Measurements from ENCODE around the gene OPCML.

OPCML gene

GRCh38 chr11:133536198-133536597 is 3.9 kb upstream of the OPCML start:
- no peak for DNase-seq

- DNase-seq: no peak
Observed at GRCh38 chr11:133533205-133533604, 904 bp upstream of the OPCML start.

DNA sequence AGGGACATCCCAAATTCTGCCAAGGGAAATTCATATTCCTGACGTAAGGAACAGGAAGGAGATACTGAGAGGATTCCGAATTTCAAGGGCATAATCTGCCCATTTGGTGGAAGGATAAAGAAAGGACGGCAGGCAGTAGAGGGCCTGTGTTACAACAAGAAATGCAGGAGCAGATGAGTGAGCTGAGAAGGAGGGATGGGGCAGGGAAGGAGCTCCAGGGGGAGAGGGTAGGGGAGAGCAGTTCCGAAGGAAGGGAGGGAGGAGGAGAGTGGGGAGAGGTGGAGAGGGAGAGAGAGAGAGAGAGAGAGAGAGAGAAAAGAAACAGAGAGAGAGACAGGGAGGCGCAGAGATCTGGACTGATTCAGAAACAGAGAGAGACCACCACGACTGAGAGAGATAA is 843 bp downstream of the OPCML start:
- no peak for DNase-seq

- DNase-seq: no peak
Observed at GRCh38 chr11:133530501-133530835, 1.8 kb downstream of the OPCML start.

DNA sequence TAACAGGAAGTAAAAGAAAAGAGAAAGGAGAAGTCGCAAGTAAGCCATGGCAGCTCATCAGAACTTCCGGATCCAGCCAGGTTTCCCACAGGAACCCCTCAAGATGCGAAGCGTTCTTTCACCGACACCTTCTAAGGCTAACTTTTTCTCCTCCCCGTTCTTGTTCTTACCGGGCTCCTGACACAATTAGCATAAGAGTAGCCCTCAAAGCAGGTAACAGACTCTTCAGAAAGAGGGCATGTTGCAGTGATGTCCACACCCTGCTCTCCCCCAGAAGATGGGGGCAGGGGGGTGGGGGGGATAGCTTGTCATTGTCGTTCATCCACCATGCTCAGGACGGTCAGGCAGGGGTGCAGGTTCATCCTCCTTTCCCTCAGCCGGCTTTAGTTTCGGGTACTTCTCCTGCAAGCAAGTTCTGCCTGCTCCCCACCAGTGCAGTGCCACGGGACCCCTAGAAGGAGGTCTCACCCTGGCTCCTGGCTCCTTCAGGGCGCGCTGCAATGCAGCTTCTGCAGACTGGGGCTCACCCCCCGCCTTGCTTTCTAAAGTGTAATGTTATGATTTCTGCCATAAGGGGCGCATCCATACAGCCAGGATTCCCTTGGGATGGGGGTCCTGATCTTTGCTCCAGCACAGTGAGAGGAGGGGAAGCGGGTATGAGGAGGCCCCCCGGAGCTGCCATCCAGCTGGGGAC is 2.3 kb downstream of the OPCML start:
- DNase-seq: no peak

GRCh38 chr11:133526790-133527189 is 5.5 kb downstream of the OPCML start:
- no peak for DNase-seq

GRCh38 chr11:133525976-133526375 is 6.3 kb downstream of the OPCML start:
- DNase-seq: no peak

- DNase-seq: no peak
Observed at GRCh38 chr11:133524488-133524887, 7.8 kb downstream of the OPCML start.

DNA sequence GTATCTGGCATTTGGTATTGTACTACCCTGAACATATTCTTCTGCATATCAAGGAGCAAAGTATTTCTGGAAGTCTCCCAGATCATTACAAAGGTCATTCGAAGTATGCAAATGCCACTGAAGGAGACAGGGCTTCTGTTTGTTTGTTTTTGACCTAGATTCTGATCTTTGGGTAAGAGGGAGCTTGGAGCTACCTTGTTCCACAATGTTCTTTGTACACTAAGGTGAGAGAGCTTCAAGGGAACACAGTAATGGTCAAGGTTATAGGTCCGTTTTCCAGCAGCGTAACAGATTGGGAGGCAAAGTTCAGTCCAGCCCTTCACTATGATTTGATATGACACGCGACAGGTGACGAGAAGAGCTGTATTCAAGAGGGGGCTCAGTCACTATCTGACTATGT is 10.0 kb downstream of the OPCML start:
- no peak for DNase-seq

GRCh38 chr11:133521502-133521901 is 10.8 kb downstream of the OPCML start:
- no peak for DNase-seq

- no peak for DNase-seq
Observed at GRCh38 chr11:133520707-133521106, 11.6 kb downstream of the OPCML start.

- DNase-seq: no peak
Observed at GRCh38 chr11:133519560-133519959, 12.7 kb downstream of the OPCML start.

- no peak for DNase-seq
Observed at GRCh38 chr11:133518702-133519264, 13.5 kb downstream of the OPCML start.

GRCh38 chr11:133516845-133517244 is 15.5 kb downstream of the OPCML start:
- DNase-seq: no peak

GRCh38 chr11:133515107-133515506 is 17.2 kb downstream of the OPCML start:
- DNase-seq: peak; percentile 23

DNA sequence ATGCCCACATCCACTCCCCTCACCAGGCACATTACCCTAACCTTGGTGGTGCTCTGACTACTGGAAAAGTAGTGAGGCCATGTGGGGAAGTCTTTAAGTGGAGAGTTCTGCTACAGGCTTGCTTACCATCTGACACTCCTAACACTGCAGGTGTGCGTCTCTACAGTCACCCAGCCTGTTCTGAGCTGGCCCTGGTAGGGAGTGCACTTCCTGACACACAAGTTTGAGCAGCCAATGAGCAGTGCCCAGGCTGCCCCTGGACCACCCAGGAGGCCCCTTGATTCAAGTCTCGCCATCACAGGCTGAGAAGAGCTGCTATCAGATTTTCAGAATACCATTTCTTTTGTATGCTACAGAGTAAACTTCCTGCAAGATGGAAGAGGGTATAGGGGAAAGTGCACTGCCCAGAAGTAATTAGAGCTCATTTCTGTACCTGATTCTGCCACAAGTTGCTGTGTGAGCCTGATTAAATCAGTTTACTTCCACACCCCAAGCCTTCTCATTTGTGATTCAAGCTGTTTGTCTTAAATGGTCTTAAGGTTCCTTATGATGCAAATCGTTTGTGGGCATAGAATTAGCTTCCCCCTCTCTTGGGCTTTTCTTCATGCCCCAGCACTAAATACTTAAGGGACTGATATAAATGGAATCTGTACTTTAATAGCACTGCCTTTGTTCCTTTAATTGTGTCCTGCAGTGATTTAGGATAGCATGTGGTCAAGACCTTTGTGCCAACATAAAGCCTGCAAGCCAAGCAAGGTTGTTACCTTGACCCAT is 22.2 kb downstream of the OPCML start:
- no peak for DNase-seq

- no peak for DNase-seq
Observed at GRCh38 chr11:133508468-133508867, 23.8 kb downstream of the OPCML start.

- no peak for DNase-seq
Observed at GRCh38 chr11:133507185-133507584, 25.1 kb downstream of the OPCML start.

GRCh38 chr11:133506551-133507094 is 25.7 kb downstream of the OPCML start:
- DNase-seq: no peak

GRCh38 chr11:133506023-133506422 is 26.3 kb downstream of the OPCML start:
- DNase-seq: no peak

- no peak for DNase-seq
Observed at GRCh38 chr11:133504906-133505305, 27.4 kb downstream of the OPCML start.

DNA sequence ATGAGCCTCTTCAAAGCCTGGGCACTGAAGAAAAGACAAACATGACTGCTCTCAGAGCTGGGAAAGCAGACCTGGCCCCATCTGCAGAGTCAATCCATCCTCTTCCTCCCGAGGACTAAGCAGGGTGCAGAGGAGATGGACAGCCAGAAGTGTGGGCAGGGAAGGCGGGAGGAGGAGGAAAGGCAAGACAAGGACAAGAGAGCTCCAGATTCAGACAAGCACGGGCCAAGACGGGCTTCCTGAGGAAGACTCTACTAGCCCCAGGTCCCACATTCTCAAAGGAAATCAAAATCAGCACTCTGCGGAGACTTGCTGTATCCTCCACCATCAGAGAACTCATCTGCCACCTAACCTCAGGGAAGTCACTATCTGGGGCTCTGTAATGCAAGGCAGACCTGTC is 28.5 kb downstream of the OPCML start:
- DNase-seq: no peak

DNA sequence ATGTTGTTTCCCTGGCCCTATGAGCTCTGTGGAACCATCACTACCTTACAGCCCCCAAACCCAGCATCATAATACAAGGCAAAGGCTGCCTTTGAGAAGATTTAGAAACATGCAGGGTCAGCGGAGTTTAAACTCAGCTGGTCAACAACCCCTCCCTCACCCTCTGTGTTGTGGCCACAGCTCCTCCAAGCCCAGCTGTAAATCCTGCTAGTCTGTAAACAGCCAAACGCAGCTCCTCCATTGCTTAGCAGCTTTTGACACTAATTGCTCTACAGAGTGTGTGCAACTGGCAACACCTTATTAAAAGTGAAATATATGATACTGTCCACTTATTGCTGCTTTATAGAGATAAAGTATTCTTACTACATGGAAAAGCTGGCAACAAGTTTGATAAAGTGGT is 29.1 kb downstream of the OPCML start:
- no peak for DNase-seq
